HEK293 (cell line): ENCODE data around the gene RBFOX2.

ENCODE experiments used
- CTCF ChIP-seq: fragments of 450-650 bp; formaldehyde crosslinking; IDR thresholded peaks from 2 replicates; pipeline ENCODE4 v1.5.1; 2016; ENCODE audit warnings: missing biosample characterization, missing genetic modification characterization
- REST ChIP-seq: fragments of 450-650 bp; formaldehyde crosslinking; IDR thresholded peaks from 2 replicates; pipeline ENCODE4 v1.5.1; 2016; ENCODE audit warnings: missing biosample characterization, missing genetic modification characterization

- TF ChIP-seq REST (tag by site-specific recombination) = no peak
- TF ChIP-seq CTCF (tag by site-specific recombination) = no peak
These were observed 90.4 kb downstream of the RBFOX2 start for GRCh38 chr22:35938226-35938625.
